ACC112 (cell line): ENCODE data around the gene MYT1.
"Not testable (repeated sequence)": the region's sequence is repeated elsewhere in the genome, so short reads cannot be mapped to it uniquely, and the experiment has no call there.

Experiments used
- H2AFZ ChIP-seq: fragments of 200-600 bp; sonication (generic); one replicate; pipeline ENCODE4 v1.6.0; 2017; ENCODE audit warnings: antibody characterized with exemption, low read length; ENCODE audit not compliant: unreplicated experiment
- H3K27ac ChIP-seq: fragments of 200-600 bp; sonication (generic); 2 replicates; pipeline ENCODE4 v1.5.1; 2014; ENCODE audit warnings: low read depth, mild to moderate bottlenecking, antibody characterized with exemption, low read length, moderate library complexity
- H3K27me3 ChIP-seq: fragments of 200-600 bp; sonication (generic); 2 replicates; pipeline ENCODE4 v1.6.1; 2014; ENCODE audit warnings: mild to moderate bottlenecking, antibody characterized with exemption, low read length, moderate library complexity, mixed read lengths; ENCODE audit not compliant: insufficient read depth
- H3K36me3 ChIP-seq: fragments of 200-600 bp; sonication (generic); 2 replicates; pipeline ENCODE4 v1.6.1; 2016; ENCODE audit warnings: mild to moderate bottlenecking, antibody characterized with exemption, low read length, moderate library complexity, mixed read lengths; ENCODE audit not compliant: insufficient read depth
- H3K4me1 ChIP-seq: fragments of 200-600 bp; sonication (generic); one replicate; pipeline ENCODE4 v1.6.1; 2016; ENCODE audit warnings: low read length, mixed read lengths; ENCODE audit not compliant: insufficient read depth, unreplicated experiment, control insufficient read depth
- H3K4me3 ChIP-seq: fragments of 200-600 bp; sonication (generic); 2 replicates; pipeline ENCODE4 v1.5.1; 2014; ENCODE audit warnings: mild to moderate bottlenecking, low read depth, low read length
- H3K79me2 ChIP-seq: fragments of 200-600 bp; sonication (generic); one replicate; pipeline ENCODE4 v1.6.0; 2016; ENCODE audit warnings: low read length; ENCODE audit not compliant: control insufficient read depth, unreplicated experiment, insufficient read depth

Gene MYT1

GRCh38 chr20:64186071-64186598 lies 21.9 kb downstream of the MYT1 start:
- H2AFZ ChIP-seq = no peak overlapping the region
- H3K4me3 ChIP-seq = no peak overlapping the region
- H3K27me3 ChIP-seq = no peaks in the 10 kb centered on the region
- no peak overlapping the region for H3K27ac ChIP-seq
- H3K36me3 ChIP-seq = no peaks in the 10 kb centered on the region
- no peaks in the 10 kb centered on the region for H3K79me2 ChIP-seq
- H3K4me1 ChIP-seq = no peaks in the 10 kb centered on the region

- H3K79me2 ChIP-seq, H3K4me1 ChIP-seq, H3K27me3 ChIP-seq, H2AFZ ChIP-seq, H3K27ac ChIP-seq, H3K36me3 ChIP-seq, H3K4me3 ChIP-seq: not testable (repeated sequence)
These were observed 23.0 kb downstream of the MYT1 start for GRCh38 chr20:64187213-64187612.

GRCh38 chr20:64188091-64188490 lies 23.8 kb downstream of the MYT1 start:
- Histone ChIP-seq H3K4me3 (no peak overlapping the region), H2AFZ (no peak overlapping the region), H3K79me2 (no peaks in the 10 kb centered on the region), H3K27ac (no peak overlapping the region), H3K27me3 (no peaks in the 10 kb centered on the region), H3K4me1 (no peaks in the 10 kb centered on the region), H3K36me3 (no peaks in the 10 kb centered on the region)

GRCh38 chr20:64188682-64189529 lies 24.7 kb downstream of the MYT1 start:
- Histone ChIP-seq H3K27ac (no peak overlapping the region), H2AFZ (no peak overlapping the region), H3K4me3 (no peak overlapping the region)

GRCh38 chr20:64189530-64189966 lies 25.3 kb downstream of the MYT1 start:
- Histone ChIP-seq H3K79me2 (no peaks in the 10 kb centered on the region), H3K27me3 (no peaks in the 10 kb centered on the region), H3K4me1 (no peaks in the 10 kb centered on the region), H3K4me3 (no peak overlapping the region), H3K27ac (no peak overlapping the region), H2AFZ (no peak overlapping the region), H3K36me3 (no peaks in the 10 kb centered on the region)

More at GRCh38 chr20:64188682-64189529, 24.7 kb downstream of the MYT1 start:
- Histone ChIP-seq H3K36me3 (no peaks in the 10 kb centered on the region), H3K79me2 (no peaks in the 10 kb centered on the region), H3K27me3 (no peaks in the 10 kb centered on the region), H3K4me1 (no peaks in the 10 kb centered on the region)

- H3K36me3 ChIP-seq = no peaks in the 10 kb centered on the region
- no peaks in the 10 kb centered on the region for H3K27me3 ChIP-seq
- H3K4me1 ChIP-seq = no peaks in the 10 kb centered on the region
- H3K4me3 ChIP-seq = no peak overlapping the region
- no peaks in the 10 kb centered on the region for H3K79me2 ChIP-seq
- no peak overlapping the region for H2AFZ ChIP-seq
- no peak overlapping the region for H3K27ac ChIP-seq
These were observed 25.7 kb downstream of the MYT1 start for GRCh38 chr20:64189986-64190385.

- H3K4me3 ChIP-seq = no peak overlapping the region
- H3K27me3 ChIP-seq = no peaks in the 10 kb centered on the region
- no peaks in the 10 kb centered on the region for H3K79me2 ChIP-seq
- H3K27ac ChIP-seq = no peak overlapping the region
- H3K4me1 ChIP-seq = no peaks in the 10 kb centered on the region
- H3K36me3 ChIP-seq = no peaks in the 10 kb centered on the region
- no peak overlapping the region for H2AFZ ChIP-seq
These were observed 26.8 kb downstream of the MYT1 start for GRCh38 chr20:64191002-64191401.

GRCh38 chr20:64192406-64192805 lies 28.2 kb downstream of the MYT1 start:
- Histone ChIP-seq H3K4me1 (no peaks in the 10 kb centered on the region), H3K27me3 (no peaks in the 10 kb centered on the region), H2AFZ (no peak overlapping the region), H3K36me3 (no peaks in the 10 kb centered on the region), H3K27ac (no peak overlapping the region), H3K4me3 (no peak overlapping the region), H3K79me2 (no peaks in the 10 kb centered on the region)

- no peak overlapping the region for H3K4me3 ChIP-seq
- no peaks in the 10 kb centered on the region for H3K36me3 ChIP-seq
- H3K27me3 ChIP-seq = no peaks in the 10 kb centered on the region
- no peak overlapping the region for H2AFZ ChIP-seq
- no peaks in the 10 kb centered on the region for H3K79me2 ChIP-seq
- no peak overlapping the region for H3K27ac ChIP-seq
- H3K4me1 ChIP-seq = no peaks in the 10 kb centered on the region
These were observed 28.8 kb downstream of the MYT1 start for GRCh38 chr20:64193058-64193457.

- Histone ChIP-seq H3K4me3 (no peak overlapping the region), H3K27me3 (no peaks in the 10 kb centered on the region), H3K79me2 (no peaks in the 10 kb centered on the region), H3K4me1 (no peaks in the 10 kb centered on the region), H2AFZ (no peak overlapping the region), H3K27ac (no peak overlapping the region), H3K36me3 (no peaks in the 10 kb centered on the region)
These were observed 30.0 kb downstream of the MYT1 start for GRCh38 chr20:64194269-64194668.

GRCh38 chr20:64196309-64196708 lies 32.1 kb downstream of the MYT1 start:
- H3K27ac ChIP-seq = no peak overlapping the region
- no peaks in the 10 kb centered on the region for H3K79me2 ChIP-seq
- H3K36me3 ChIP-seq = no peaks in the 10 kb centered on the region
- H3K4me3 ChIP-seq = no peak overlapping the region
- H2AFZ ChIP-seq = no peak overlapping the region
- no peaks in the 10 kb centered on the region for H3K27me3 ChIP-seq
- H3K4me1 ChIP-seq = no peaks in the 10 kb centered on the region
